ENCODE data around the gene GNB2.
A peak's percentile ranks its signal among the peaks of the same experiment; 100 is the strongest.
"Not testable (repeated sequence)": the region's sequence is repeated elsewhere in the genome, so short reads cannot be mapped to it uniquely, and the experiment has no call there.

The GNB2 gene

DNA sequence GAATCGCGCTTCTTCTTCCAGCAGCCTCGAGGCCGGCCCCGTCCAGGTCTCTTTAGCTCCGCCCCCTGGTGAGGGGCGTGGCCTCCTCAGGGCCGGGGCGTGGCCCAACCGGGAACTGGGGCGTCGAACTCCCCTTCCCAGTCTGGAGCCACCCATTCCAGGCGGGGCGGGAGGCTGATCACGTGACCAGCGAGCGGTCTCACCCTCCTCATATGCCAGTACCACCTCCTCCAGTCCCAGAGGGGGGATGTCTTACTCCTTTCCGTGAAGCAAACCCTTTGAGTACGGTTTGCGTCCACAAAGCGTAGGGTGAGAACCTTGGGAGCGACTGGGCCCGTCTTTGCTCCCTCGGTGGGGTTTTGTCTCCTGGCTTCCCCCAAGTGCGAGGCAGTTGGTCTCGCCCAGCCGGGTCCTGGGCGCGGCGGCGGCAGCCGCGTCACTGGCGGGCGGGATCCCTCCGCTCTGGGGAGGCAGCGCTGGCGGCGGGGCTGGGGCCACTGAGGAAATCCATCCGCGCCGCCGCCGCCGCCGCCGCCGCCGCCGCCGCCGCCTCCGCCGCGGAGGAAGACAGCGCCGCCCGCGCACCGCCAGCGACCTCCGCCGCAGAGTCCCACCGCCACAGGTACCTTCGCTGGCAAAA lies at the start of gene GNB2:
Gene GNB2 (plus strand): TSS at position 439 of the 640 bp plus-strand sequence. CDS start 2,526 bp downstream, outside the sequence.
- peak; percentile 98 for DNase-seq (ENCODE audit: low spot score)

DNA sequence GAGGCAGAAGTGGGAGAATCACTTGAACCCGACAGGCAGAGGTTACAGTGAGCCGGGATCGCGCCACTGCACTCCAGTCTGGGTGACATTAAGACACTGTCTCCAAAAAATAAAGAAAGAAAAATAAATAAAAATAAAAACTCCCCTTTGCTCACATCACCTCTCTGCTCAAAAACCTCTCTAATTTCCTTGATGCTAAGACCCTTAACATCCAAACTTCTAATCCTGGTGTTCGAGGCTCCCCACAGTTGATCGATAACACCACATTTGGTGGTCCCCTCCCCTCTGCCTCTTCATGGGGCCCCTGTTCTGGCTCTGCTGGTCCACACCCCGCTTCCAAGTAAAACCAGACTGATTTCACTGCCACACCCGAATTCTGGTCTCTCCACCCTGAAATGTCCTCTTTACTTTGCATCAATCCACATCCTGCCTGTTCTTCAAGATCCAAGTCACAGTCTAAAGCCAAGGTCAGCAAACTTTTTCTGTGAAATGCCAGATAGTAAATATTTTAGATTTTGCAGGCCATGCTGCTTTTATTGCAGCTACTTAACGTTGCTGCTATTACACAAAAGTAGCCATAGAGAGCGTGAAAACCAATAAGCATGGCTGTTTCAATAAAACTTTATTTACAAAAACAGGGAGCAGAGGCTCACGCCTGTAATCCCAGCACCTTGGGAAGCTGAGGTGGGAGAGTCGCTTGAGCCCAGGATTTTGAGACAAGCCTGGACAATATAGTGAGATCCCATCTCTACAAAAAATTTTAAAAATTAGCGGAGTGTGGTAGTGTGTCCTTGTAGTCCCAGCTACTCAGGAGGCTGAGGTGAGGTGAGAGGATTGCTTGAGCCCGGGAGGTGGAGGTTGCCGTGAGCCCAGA lies 49.4 kb upstream of the GNB2 start:
- no peak for DNase-seq (ENCODE audit: low spot score)

DNA sequence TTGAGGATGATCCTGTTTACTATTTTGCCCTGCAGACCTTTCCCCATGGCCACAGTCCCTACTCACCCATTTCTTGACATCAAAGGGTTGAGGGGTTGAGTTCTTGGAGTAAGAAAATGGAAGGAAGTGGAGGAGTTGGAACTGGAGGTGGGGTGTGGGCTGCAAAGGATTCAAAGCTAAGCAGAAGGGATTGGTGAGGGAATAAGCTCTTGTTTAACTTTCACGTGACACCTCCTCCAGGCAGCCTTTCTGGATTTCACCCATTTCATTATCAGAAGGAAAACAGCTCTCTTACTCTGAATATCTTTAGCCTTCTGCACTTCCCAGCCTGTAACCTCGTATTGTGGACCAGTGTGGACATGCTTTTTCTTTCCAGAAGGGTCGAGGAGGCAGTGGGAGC lies 47.5 kb upstream of the GNB2 start:
- no peak for DNase-seq (ENCODE audit: low spot score)

DNA sequence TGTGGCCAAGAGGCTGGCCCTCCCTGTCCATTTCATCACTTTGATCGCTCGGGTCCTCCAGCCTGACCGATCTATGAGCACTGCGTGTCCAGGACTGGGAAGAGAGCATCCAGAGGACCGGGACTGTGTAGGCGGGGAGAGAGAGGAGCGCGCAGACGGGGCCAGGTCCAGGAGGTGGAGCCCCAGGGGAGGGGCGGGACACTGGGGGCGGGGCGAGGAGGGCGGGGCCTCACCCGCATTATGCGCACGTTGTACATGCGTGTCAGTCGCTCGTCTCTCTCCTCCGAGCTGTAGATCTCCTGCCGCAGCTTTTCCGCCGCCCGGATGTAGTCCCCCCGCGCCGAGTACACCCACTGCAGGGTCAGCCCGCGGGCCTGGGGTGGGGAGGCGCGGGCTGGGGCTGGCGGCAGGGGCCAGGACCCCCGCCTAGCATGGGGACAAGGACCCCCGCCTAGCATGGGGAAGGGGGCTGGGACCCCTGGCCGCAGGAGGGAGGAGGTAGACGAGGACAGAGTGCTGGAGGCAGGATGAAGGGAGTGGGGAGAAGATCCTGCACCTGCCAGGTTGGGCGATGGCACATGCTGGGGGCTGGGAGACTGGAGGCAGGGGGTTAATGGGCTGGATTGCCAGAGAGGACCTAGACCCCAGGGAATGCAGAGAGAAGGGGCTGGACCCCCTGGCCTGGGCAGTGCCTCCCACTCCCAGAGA lies 46.9 kb upstream of the GNB2 start:
- DNase-seq (ENCODE audit: low spot score) = peak; percentile 54

DNA sequence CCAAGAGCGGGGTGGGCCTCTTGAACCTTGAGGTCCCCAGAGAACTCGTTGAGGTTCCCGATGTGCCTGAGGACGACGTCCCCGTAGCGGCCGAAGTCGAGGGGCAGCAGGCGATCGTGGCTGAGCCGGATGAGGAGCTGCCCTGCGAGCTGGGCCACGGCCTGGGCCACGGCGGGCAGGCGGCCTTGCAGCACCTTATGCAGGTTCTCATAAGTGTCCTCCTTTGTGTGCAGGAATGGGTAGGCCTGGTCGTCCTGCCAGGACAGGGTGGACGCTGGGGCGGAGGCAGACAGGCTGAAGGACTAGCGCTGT lies 46.3 kb upstream of the GNB2 start:
- no peak for DNase-seq (ENCODE audit: low spot score)

DNA sequence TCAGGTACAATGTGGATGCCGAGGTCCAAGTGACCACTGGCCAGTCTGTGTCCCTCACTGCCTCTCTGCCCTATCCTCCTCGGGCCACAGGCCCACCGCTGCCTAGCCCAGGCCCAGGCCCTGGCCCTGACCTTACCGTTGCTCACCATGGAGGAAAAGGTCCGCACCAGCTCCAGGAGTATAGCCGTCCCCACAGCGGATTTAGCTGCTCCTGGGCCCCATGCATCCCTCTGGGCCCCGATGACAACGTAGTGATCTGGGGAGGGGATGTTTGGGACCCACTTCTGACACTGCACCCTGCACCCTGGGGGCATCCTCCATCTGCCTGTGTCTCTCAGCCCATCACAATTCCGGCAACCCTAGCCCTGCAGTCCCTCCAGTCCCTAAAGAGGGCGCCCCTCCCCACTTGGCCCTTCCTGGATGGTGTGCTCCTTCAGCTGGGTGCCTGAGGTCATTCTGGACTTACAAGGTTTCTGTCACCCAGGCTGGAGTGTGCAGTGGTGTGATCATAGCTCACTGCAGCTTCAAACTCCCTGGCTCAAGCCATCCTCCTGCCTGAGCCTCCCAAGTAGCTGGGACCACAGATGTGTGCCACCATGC lies 44.3 kb upstream of the GNB2 start:
- DNase-seq (ENCODE audit: low spot score) = peak; percentile 94

DNA sequence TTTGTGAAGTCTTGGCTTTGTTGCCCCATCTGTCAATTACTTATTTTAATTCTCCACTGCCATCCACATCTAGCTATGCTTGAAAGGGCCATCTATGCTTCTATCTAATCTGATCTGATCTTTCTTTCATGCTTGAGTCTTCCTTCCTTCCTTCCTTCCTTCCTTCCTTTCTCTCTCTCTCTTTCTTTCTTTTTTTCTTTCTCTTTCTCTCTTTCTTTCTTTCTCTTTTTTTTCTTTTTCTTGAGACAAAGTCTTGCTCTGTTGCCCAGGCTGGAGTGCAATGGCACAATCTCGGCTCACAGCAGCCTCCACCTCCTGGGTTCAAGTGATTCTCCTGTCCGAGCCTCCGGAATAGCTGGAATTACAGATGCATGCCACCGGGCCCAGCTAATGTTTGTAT lies 43.5 kb upstream of the GNB2 start:
- no peak for DNase-seq (ENCODE audit: low spot score)

DNA sequence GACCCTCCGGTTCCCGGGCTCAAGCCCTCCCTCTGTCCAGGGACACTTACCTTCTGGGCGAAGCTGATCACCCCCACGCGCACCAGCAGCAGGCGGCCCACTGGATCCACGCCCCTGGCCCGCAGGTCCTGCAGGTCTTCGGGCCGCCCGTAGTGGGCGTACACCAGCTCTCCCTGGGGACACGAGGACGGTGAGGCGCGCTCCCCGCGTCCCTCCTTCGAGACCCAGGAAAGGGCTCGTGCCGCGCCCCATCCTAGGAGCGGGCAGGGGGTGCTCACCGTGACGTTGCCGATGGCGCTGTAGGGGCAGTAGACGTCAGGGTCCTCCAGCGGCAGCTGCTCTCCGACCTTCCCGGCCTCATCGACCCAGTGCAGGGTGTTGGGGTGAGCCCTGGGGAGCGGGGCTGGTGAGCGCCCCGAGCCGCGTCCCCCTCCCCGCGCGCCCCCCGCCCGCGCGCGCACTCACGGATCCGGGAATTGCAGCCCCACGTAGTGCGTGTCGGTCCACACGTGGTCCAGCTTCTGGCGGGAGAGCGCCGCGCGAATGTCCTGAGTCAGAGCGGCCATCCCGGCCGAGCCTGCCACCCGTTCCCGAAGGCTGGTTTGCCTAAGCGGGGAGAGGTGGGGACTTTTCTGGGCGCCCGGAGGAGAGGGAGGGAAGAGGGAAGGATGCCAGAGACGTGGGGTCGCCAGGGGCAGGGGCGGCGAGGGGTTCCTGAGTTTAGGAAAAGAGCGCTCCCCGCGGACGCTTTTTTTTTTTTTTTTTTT lies 40.4 kb upstream of the GNB2 start:
- DNase-seq (ENCODE audit: low spot score) = no peak

DNA sequence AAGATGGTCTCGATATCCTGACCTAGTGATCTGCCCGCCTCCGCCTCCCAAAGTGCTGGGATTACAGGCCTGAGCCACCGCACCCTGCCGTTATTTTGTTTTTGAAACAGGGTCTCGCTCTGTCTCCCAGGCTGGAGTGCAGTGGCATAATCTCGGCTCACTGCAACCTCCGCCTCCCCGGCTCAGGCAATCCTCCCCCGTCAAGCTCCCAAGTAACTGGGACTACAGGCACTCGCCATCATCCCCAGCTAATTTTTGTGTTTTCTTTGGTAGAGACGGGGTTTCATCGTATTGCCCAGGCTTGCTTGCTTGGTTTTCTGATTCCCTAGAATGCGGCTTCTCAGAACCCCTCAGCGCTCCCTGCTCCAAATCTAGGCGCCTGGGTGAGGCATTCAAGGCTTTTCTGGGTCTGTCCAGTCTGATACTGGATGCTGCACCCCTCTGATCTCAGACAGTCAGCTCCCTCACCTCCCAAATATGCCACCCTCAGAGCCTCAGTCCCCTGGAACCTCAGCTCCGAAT lies 33.5 kb upstream of the GNB2 start:
- no peak for DNase-seq (ENCODE audit: low spot score)

DNA sequence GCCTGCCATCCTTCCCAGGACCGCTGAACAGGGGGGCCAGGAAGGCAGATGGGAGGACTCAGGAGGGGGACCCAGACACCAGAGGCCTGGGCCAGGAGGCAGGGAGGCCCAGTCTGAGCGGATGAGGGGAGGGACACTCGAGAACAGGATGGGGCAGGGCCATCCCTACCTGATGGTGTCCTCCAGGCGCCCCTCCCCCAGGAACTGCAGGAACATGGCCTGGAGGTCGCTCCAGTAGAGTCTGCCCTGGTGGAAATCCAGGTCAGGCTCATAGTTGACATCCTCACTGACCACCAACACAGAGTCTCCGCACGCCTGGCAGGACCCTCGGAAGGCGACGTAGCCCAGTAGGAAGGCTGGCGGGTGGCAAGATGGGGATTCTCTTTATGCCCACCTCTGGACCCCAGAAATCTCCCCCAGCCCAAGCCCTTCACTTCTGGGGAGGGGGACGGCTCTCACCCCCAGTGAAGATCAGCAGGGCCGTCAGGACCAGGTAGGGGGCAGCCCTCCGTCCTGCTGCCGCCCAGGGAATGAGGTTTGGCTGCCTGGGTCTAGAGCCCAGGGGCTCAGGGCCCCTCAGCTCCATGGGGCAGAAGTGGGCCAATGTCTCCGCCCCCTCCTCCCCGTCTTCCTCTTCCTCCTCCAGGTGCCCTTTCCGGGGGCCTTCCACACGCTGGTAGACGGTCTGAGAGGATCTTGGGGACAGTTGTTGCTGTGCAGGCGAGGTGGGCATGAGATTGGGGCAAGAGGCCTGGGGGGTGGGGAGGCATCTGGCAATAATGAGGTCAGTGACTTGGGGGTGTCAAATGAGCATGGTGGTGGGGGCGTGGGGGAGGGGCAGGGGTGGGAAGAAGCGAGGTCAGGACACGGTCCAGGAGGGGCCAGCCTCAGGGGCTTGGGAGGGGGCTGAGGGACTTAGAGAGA lies 32.8 kb upstream of the GNB2 start:
- no peak for DNase-seq (ENCODE audit: low spot score)

DNA sequence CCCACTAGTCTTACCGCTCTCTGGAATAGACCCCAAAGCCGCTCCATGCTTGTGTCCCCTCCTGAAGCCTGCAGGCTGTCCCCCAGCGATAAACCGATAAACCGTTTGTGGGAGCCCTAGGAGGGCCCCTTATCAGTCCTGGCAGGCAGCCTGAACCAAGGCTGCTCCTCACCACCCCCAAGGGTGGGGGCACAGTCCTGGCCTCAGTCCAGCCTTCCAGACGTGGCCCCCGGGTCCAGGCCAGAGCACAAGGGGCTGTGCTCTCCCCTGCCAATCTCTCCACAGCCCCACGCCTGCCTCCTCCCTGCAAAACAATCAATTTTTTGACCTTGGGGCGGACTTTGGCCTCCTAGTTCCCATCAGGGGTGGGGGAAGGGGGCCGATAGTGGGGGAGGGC lies 32.1 kb upstream of the GNB2 start, which contains the start of gene TFR2:
Gene TFR2 (minus strand): TSS at position 90 of the 397 bp plus-strand sequence. CDS start 43 bp downstream, at position 47.
- peak; percentile 87 for DNase-seq (ENCODE audit: low spot score)

DNA sequence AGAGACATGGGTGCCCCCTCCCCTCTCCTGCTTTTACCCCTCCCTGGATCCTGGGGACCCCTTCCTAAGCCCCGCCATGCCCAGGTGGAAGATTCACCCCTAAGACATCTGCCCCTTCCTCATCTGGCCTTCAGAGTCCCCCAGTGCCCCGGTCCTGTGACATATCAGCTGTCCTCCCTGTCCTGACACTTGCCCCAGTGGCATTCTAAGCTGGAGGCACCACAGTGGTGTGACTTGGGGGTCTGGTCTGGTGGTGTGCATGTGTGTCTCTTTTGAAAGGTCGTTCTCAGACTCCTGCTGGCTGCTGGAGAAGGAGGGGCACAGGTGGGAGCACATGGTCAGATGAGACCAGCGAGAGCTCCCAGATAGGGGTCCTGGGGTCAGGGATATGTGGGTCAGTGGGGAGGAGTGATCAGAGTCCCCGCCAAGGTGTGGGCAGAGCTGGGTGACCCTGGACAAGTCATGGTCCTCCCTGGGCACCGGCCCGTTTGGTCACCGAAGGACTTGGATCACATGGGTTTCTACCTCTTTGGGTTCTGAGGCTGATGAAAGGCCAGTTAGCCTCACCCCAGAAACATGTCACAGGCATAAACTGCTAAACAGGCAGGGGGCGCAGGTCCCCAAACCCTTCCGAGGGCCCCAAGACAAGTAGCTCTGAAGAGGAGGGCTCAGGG lies 31.5 kb upstream of the GNB2 start:
- DNase-seq (ENCODE audit: low spot score) = no peak

DNA sequence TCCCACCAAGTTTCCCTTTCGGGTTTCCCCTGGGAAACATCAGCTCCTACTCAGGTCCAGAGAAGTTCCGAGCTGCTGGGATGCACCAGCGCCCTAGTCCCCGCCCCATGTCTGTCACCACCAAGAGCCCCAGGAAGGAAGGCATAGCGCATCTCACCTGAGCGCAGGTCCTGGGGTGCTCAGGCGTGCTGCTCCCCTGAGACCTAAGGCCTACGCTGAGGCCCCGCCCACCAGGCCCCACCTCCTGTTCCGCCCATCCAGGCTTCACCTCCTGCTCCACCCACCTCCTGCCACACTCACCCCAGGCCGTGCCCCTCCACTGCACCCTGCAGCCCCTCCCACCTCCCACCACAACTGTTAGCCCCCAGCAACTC lies 31.0 kb upstream of the GNB2 start:
- no peak for DNase-seq (ENCODE audit: low spot score)

DNA sequence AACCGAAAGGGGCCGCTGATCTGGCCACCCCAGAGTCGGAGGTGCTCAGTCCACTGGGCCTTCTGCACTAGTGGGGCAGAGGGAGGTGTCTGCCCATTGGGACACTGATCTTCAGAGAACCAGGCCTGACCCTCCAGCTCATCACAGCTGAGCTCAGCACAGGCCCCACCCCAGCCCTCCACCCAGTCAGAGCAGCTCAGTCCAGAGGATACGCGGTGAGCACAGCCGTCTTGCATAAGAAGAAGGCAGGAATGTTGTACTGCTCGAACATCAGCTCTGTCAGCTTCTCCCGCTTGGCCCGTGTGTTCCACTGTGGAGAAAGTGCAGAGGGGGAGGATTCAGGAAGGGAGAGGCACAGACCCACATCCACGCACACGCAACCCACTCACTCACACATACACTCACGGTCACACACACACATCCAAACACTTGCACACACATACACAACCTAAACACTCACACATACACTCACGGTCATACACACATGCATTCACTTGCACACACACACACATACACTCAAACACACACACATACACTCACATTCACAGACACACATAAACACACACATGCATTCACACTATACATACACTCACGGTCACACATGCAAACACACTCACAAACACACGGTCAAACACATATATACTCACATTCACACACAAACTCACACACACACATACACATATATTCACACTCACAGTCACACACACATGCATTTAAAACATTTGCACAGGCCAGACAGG lies 23.5 kb upstream of the GNB2 start:
- no peak for DNase-seq (ENCODE audit: low spot score)

DNA sequence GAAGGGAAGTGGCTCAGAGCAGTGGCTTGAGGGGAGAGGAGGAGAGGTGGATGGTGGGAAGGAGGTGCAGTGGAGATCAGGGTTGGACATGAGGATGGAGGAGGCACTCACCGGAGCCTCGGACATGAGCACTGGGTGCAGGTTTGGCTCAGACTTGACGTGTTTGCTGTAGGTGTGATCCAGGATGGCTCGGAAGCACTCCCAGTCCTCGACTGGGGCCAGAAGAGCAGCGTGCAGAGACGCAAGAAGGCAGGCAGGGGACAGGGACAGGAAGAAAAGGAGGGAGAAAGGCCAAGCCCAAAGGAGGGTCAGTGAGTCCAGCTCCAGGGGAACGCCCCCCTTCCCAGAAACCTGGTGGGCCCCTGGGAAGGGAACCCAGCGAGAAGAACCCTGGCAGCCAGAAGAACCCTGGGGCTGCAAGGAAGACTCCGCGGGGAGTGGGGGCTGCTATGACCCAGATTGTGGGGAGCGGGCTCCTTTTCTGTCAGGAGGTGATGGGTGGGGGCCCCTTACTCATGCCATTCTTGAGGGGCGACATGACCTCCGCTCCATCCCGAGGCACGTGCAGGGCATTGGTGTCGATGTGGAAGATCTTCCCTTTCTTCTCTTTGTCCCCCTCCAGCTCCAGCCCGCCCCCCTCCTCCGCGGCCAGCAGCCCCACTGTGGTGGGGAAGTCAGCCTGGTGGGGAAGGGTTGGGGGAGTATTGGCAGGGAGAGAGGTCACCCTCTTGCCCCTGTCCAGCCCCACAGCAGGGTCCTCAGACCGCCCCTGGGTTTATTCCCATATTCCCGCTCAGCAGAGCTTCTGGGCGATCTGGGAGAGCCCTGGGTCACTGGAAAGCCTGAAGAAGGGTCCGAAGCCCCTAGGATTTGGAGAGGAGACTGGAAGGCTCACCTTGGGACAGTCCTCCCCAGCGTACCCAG lies 18.4 kb upstream of the GNB2 start:
- no peak for DNase-seq (ENCODE audit: low spot score)

DNA sequence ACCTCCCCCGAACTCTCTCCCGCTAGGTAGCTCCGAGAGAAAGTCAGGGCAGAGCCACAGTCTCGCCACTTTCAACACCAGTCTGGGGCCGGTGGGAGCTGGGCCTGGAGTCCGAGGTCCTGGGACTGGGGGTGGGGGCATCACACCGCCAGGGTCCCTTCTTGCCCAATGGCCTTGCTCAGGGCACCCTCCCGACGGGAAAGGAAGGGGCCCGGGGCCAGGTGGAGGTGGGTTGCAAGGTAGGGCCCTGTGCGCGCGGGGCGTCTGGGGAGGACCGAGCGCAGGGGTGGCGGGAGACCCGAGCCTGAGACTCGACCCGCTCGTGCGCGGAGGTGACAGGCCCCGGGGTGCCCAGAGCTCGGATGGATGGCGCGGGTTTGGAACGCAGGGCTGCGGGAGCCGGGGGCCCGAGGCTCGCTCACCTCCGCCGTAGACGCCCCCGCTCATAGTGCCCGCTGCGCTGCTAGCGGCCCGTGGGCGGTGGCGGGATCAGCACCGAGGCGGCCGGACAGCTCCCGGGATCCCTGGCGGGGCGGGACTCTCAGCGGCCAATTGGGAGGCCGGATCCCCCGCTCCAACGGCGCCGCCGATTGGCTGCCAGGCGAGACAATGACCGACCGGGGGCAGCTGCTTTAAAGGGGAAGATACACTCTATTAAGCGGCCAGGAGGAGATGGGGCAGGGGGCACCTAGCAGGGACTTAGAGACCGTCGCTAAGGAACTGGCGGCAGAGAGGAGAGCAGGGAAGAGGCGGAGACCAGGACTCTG lies 17.4 kb upstream of the GNB2 start, which contains the start of gene ACTL6B:
Gene ACTL6B (minus strand): TSS at position 541 of the 767 bp plus-strand sequence. CDS start 94 bp downstream, at position 447.
- peak; percentile 89 for DNase-seq (ENCODE audit: low spot score)

DNA sequence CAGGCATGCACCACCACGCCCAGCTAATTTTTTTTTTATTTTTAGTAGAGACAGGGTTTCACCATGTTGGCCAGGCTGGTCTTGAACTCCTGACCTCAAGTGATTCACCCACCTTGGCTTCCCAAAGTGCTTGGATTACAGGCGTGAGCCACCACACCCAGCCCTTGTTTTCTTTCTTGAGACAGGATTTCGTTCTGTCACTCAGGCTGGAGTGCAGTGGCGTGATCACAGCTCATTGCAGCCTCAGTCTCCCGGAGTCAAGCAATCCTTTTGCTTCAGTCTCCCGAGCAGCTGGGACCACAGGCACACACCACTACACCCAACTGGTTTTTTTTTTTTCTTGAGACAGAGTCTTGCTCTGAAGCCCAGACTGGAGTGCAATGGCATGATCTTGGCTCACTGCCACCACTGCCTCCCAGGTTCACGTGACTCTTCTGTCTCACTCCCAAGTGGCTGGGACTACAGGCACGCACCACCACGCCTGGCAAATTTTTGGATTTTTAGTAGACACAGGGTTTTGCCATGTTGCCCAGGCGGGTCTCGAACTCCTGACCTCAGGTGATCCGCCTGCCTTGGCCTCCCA lies 11.3 kb upstream of the GNB2 start:
- DNase-seq (ENCODE audit: low spot score) = not testable (repeated sequence)

Data from HuH-7.5 (cell line).